ENCODE measurements around the gene PSMC1.

PSMC1 gene

DNA sequence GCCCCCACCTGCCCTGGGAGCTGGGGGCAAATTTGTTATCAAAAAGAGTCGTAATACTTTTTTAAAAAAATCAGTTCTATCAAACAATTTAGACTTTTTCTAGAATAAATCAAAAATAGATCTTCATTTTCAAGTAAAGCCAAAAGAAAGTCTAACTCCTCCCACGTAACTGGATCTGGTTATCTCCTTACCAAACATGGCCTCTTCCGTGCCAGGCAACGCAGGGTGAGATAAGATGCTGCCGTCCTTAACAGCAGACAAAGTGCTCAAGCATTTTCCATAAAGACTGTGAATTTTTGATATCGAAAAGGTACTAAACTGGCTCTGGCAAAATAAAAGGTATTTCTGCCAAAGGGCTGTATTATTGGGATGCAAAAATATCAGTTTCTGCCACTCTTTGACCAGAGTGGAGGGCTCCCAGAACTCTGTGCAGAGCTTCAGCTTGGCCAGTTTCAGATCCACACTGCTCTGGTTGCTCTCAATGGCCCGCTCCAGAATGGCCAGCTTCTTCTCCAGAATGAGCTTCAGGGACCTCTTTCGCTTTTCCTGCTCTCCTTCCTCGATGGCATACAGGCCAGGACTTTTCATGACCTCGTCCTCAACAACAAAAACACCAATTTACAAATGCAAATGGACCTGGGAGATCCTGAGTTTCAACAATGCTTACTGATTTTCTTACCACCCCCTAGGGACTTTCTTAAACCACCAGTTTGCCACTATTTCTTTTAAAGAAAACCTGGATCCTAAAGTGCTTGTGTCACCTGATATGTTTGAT is 46.4 kb downstream of the PSMC1 start:
- no peak for DNase-seq (ENCODE audit: low read depth)

- DNase-seq (ENCODE audit: low read depth): no peak
Measured at GRCh38 chr14:90303473-90303872, 47.1 kb downstream of the PSMC1 start.

GRCh38 chr14:90304502-90304901 is 48.1 kb downstream of the PSMC1 start:
- no peak for DNase-seq (ENCODE audit: low read depth)

- DNase-seq (ENCODE audit: low read depth): no peak
Measured at GRCh38 chr14:90305176-90305601, 48.8 kb downstream of the PSMC1 start.

DNA sequence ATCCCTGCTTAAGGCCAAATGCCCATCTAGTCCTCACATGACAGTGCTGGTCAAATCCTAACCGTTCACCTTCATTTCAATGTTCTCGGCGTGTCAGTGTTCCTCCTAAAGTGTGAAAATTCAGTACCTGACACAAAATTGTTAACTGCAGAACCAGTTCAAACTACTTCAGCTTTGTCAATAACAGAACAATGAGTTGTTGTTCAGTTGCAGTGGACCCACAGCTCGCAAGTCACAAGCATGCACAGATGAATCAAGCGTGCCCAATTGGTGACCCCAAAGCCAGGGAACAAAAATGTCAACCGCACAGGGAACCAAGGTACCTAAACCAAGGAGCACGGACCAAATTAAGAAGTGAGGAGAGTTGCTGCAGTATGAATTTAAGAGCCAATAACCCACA is 52.2 kb downstream of the PSMC1 start:
- no peak for DNase-seq (ENCODE audit: low read depth)

DNA sequence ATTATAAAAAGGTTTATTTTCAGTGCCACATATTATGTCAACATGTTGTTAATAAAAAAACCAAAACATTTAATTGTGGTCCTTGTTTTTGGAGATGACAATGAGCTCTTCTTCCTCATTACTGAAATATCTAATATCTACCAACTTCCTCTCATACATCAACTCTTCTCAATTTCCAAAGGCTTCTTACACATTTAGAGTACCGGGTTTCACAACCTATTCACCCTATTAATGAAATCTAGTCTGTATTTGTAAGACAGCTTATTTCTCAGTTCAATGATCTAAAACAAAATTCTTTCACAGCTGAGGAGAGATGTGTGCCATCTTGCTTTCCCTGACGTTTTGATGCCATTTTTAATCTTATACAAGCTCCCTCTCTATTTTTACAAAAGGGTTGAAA is 60.9 kb downstream of the PSMC1 start:
- no peak for DNase-seq (ENCODE audit: low read depth)

DNA sequence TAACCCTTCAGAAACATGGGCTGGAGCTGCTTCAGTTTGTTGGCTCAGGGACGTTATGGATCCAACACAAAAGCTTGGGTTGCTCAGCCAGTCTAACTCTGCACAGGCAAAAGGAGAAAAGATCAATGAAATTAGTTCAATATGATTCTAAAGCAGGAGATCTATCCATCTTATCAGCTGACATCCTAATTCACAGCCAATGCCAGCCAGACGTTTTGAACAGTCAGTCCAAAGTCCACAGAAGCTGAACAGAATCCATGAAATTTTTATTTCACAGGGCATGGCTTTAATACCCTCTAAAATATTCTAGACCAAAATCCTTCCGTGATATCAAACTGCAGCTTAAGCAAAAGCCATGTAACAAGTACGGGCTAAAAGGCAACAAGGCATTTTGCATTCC is 61.7 kb downstream of the PSMC1 start:
- DNase-seq (ENCODE audit: low read depth): no peak

GRCh38 chr14:90319173-90319572 is 62.8 kb downstream of the PSMC1 start:
- no peak for DNase-seq (ENCODE audit: low read depth)

- DNase-seq (ENCODE audit: low read depth): no peak
Measured at GRCh38 chr14:90319634-90320541, 63.5 kb downstream of the PSMC1 start.

DNA sequence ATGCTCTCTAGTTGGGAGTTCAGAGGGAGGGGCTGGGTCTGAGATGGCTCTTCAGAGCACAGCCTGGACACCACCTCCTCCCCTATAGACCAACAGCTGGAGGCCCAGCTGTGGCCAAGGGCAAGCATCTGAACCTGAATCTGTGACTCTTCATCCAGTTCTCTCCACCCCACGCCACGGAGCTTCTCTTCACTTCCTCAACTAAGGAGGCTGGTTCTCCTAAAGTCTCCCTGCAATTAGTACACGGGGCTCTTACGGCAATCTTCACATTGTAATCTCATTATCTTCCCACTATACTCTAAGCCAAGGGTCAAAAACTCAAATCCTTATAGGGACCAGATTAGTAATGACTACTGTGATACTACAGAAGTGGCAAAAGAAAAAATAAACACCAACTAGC is 65.5 kb downstream of the PSMC1 start:
- DNase-seq (ENCODE audit: low read depth): no peak
